NCI-H226 (cell line): ENCODE measurements around the gene MT1B.

Experiments used
- DNase-seq: peaks from one replicate; pipeline ENCODE4 v3.0.0-alpha.2; 2015

MT1B gene

DNA sequence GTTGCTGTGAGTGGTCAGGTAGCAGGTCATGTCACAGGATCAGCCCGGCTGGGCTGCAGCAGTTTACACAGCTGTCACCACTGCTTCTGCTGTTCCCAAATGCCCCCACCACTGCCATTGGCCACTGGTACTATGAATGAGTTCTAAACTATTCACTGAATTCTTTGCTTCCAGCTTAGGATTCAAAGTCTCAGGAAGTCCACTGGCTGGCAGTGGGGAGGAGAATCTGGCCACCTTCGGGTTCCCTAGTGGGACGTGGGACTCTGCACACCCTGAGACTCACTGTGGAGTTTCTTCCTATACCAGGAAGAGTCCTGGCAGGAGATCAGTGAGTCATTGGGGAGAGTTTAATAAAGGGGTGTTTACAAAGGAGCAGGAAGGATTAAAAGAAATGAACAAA, 37.5 kb downstream of the MT1B start:
- no peak for DNase-seq

DNA sequence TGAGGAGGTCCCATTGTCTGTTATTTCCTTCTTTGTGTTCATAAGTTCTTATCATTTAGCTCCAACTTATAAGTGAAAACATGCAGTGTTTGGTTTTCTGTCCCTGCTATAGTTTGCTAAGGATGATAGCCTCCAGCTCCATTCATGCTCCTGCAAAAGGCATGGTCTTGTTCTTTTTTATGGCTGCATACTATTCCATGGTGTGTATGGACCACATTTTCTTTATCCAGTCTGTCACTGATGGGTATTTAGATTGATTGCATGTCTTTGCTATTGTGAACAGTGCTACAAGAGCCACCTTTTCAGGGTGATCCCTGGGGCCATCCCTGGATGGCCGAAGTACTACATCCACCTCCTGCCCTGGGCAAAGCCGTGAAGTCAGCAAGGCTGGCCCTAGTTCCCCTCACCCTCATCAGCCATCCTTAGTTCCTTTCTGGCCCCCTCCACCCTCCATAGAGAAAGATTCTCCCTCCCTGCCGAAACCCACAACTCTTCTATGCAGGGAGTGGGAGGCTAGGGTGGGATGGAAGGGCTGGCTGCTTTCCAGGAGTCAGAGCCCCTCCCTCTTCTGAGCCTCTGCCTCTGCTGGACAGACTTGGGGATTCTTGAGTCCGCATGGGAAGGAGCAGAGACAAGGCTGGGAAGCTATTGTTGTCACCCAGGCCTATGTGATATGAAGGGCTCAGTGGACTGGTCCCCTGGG, 38.9 kb downstream of the MT1B start:
- no peak for DNase-seq

DNA sequence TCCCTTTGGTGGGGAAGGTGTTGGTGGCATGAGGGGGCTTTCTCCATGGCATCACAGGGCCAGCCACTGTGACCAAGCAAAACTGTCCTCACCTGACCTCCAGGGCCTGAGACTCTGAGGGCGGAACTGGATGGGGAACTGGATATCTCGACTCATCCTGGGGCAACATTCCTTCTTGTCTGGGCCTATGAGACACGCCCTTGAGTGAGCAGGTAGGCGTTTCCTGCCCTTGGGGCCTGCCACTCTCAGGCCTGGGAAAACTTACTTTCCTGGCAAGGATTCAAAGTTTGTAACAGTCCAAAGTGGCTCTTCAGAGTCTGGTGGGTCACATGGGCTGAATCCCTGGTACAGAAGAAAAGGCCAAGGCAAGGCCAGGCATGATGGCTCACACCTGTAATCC, 40.2 kb downstream of the MT1B start:
- peak; percentile 85 for DNase-seq

DNA sequence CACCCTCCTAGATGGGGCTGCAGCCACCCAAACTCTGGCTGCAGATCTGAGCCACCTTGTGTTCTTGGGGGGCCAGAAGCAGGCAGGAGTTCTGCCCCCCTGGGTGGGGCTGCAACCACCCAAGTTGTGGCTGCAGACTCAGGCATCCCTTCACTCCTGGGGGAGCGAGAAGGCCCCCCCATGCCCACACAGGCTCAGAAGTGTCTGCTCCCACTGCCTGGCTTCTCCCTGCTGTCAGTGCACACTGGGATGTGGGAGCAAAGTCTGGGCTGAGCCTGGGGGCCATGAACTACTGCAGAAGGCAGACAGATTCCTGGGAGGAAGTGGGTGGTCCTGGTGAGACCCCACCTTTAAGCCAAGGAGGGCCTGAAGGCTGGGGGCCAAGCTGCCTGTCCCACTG, 43.6 kb downstream of the MT1B start:
- no peak for DNase-seq

DNA sequence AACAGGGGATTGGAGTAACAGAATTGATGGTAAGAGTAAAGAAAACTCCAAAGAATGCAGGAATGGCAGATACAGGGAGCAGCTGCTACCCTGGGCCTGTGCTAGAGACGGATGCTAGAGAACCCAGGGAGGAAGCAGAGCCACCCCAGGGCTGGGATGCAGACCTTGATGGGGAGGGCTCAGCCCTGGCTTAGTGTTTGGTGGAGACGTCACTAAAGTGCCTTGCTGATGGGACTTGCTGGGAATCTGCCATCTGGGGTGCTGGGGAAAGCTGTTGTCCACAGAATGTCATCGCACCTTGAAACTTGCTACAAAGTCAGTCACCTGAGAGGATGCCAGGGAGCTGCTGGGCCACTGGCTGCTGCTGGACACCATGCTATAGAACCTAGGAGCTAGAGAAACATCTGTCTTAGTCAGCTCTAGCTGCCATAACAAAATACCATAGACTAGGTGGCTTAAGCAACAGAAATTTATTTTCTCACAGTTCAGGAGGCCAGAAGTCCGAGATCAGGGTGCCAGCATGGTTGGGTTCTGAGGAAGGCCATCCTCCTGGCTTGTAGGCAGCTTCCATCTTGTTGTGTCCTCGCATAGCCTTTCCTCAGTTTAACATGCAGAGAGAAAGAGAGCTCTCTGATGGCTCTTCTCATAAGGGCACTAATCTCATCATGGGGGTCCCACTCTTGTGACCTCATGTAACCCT, 45.9 kb downstream of the MT1B start:
- no peak for DNase-seq

DNA sequence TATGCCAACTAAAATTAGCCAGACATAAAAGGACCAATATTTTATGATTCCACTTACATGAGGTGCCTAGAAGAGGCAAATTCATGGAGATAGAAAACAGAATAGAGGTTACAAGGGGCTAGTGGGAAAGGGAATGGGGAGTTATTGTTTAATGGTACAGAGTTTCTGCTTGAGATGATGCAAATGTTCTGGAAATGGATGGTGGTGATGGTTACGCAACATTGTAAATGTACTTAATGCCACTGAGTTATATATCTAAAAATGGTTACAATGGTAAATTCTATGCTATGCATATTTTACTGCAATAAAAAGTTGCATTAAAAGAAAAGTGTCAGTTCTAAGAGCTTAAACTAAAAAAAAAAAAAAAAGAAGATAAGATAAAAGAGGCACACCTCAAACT, 48.5 kb downstream of the MT1B start:
- DNase-seq, result no peak

DNA sequence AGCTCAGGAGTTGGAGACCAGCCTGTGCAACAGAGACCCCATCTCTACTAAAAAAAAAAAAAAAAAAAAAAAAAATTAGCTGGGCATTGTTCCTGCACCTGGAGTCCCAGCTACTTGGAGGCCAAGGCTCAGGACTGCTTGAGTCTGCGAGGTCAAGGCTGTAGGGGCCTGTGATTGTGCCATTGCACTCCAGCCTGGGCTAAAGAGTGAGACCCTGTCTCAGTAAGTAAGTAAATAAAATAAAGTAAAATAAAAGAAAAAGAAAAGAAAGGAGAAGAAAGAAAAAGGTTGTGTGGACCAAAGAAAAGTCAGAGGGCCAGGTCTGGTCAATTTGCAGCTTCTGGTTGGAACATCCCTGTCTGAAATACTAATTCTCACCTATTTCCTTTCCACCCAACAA, 48.9 kb downstream of the MT1B start:
- DNase-seq, result no peak

DNA sequence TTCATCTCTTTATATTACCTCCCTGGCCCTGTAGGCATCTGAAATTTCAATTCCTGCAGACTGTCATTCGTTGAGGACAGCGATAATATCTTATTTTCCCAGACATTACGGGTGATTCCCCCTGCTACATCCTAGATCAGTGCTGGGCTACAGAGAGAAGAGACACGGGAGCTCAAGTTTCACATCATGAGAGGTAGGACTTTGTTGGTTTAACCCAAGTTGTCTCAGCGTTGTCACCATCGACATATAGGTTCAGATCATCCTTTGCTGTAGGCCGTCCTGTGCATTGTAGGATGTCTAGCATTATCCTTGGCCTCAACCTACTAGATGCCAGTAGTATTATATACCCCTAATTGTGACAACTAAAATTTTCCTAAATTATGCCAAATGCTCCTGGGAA, 49.8 kb downstream of the MT1B start:
- DNase-seq, result no peak
